ENCODE results near the gene MEST. TPM values are rescaled to one million over a fixed set of nuclear protein-coding genes. Genes with fewer than 3 reads are reported as not detected.

The MEST gene
- total and polyA plus RNA-seq, 10 of the 15 experiments (the other 5 are each of a cell fraction or from before 2014, with no cell fraction given), result 1.0 to 18.2 (median 8.2) TPM

DNA sequence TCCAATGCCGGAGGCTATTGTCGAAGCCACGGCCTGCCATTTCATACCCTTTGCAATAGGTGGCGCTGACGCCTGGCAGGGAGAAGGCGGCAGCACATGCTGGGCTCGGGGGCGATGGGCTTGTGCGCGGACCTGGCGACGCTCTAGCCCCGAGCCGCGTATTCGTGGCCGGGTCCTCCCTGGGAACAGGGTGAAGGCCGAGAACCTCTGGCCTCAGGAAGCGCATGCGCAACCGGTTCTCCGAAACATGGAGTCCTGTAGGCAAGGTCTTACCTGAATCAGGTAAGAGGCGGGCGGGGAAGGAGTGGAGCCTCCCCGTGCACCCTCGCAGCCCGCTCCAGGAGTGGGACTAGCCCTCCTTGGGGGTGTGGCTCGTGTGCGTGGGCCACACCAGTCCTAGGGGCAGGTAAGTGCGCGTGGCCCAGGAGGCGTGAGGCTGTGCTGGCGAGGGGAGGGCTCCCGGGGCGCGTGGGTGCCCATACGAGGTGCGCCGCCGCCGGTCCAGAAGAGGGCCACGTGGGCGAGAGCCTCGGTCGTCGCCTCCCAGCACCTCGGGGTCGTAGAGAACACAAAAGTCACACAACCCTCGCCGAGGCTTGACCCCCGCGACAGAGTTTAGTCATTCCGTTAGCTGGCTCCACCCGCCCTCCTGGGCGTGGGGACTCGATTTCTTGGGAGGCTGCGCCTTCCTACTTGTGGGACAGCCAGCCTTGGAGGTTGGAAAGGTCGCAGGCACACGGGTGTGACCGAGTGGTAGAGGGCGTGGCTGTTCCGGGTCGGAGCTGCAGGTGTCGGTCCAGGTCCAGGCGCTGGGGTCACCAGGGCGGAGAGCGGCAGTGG is 5.6 kb upstream of the MEST start:
- Histone ChIP-seq H3K9me3 (replicated peaks; ENCODE audit: control insufficient read depth, insufficient read depth, low read length) (no peaks in the 10 kb centered on the region), H3K27ac (ENCODE audit: control insufficient read depth, insufficient read depth) (no peak overlapping the region), H3K9ac (ENCODE audit: control insufficient read depth, insufficient read depth, low read length) (no peak overlapping the region; the same call in 1 of the 2 replicates), H3K4me3 (peak overlapping the region; percentile 48), H3K4me1 (ENCODE audit: control insufficient read depth, insufficient read depth, low read length) (peaks cover 11% of the 10 kb centered on the region), H3K79me2 (ENCODE audit: control insufficient read depth, insufficient read depth, low read length) (no peaks in the 10 kb centered on the region), H4K20me1 (ENCODE audit: control insufficient read depth, insufficient read depth) (no peaks in the 10 kb centered on the region), H3K27me3 (replicated peaks in 1 of 2; ENCODE audit: control insufficient read depth in 2 of 2, insufficient read depth in 2 of 2, low read length in 1 of 2) (no peaks in the 10 kb centered on the region; a peak in 1 of 4 replicates), H3K4me2 (ENCODE audit: control insufficient read depth, insufficient read depth) (peak overlapping the region; percentile 100), H2AFZ (ENCODE audit: control insufficient read depth, low read depth, low read length) (peak overlapping the region; percentile 94), H3K36me3 (ENCODE audit: control insufficient read depth in 2 of 2, insufficient read depth in 2 of 2, low read length in 1 of 2) (no peaks in the 10 kb centered on the region)
- ChIA-PET POLR2A (no interaction called here), CTCF (interaction anchor here (0.8 to 2.6 kb wide), 11 partner anchors 9 to 346 kb away, joined by 3 to 12 read pairs (median 3); no protein-coding TSS in a partner anchor), RAD21 (ENCODE audit: unreplicated experiment) (interaction anchor here (0.9 to 1.2 kb wide), 3 partner anchors 9 to 272 kb away, joined by 3 to 5 read pairs (median 4); no protein-coding TSS in a partner anchor), SMC1A (ENCODE audit: uncharacterized antibody, unreplicated experiment) (interaction anchor here (0.7 to 1.9 kb wide), 6 partner anchors 7 to 108 kb away, joined by 3 to 6 read pairs (median 4); no protein-coding TSS in a partner anchor)
- ATAC-seq (peak; percentile 88), DNase-seq (ENCODE audit: low read depth, low spot score) (no peak), FAIRE-seq (peak; percentile 78)
- no TSS peak for BruUV-seq (replicated peaks)
- 2% methylated on average over 64 of the region's 67 CpGs for WGBS (ENCODE audit: insufficient coverage, insufficient replicate concordance, low lambda C conversion rate, missing lambda C conversion rate)
- in situ Hi-C loops (cut with MboI) (no loop called here), intact Hi-C loops (cut with micrococcal nuclease; ENCODE audit: unreplicated experiment) (loop anchor here (5.0 kb wide), 2 partner anchors 119 to 271 kb away; no protein-coding TSS in a partner anchor)
- TF ChIP-seq CTCF (IDR thresholded peaks at IDR 0.05 in 2 of 3, conservative IDR thresholded peaks at IDR 0.05 in 1 of 3; ENCODE audit: control insufficient read depth in 2 of 3, extremely low read depth in 1 of 3, insufficient read depth in 1 of 3, low read depth in 3 of 3, low read length in 3 of 3), result peak; percentile 58 to 77 (median 70)
- TF ChIP-seq LARP7 (IDR thresholded peaks at IDR 0.05), result 0 out of 2 replicates have a peak, but pooled peaks have one; percentile 37
- TF ChIP-seq RAD21 (IDR thresholded peaks at IDR 0.05; ENCODE audit: insufficient read depth, low read depth, low read length), result peak; percentile 64
- TF ChIP-seq, protein P1, sequence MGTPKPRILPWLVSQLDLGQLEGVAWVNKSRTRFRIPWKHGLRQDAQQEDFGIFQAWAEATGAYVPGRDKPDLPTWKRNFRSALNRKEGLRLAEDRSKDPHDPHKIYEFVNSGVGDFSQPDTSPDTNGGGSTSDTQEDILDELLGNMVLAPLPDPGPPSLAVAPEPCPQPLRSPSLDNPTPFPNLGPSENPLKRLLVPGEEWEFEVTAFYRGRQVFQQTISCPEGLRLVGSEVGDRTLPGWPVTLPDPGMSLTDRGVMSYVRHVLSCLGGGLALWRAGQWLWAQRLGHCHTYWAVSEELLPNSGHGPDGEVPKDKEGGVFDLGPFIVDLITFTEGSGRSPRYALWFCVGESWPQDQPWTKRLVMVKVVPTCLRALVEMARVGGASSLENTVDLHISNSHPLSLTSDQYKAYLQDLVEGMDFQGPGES (IDR thresholded peaks at IDR 0.05), result no peak
- TF ChIP-seq BACH1 (IDR thresholded peaks at IDR 0.05; ENCODE audit: borderline replicate concordance), result no peak
- TF ChIP-seq PKNOX1 (IDR thresholded peaks at IDR 0.05), result no peak
- TF ChIP-seq MTA2 (IDR thresholded peaks at IDR 0.05; ENCODE audit: low read depth), result no peak
- TF ChIP-seq PRDM15 (CRISPR knock-in tag; IDR thresholded peaks at IDR 0.05), result no peak
- peak; percentile 53 for TF ChIP-seq NRF1 (conservative IDR thresholded peaks at IDR 0.05; ENCODE audit: low read depth, low read length)
- no peak for TF ChIP-seq NBN (IDR thresholded peaks at IDR 0.05)
- no peak for TF ChIP-seq IKZF1 (conservative IDR thresholded peaks at IDR 0.05)
- TF ChIP-seq KLF5 (IDR thresholded peaks at IDR 0.05; ENCODE audit: partially characterized antibody), result no peak
- TF ChIP-seq SMC3 (IDR thresholded peaks at IDR 0.05; ENCODE audit: borderline replicate concordance, low read length), result peak; percentile 31; the same call in 1 of the 2 replicates
- peak; percentile 43 for TF ChIP-seq EED (IDR thresholded peaks at IDR 0.05; ENCODE audit: low read depth)
- 0 out of 2 replicates have a peak, but pooled peaks have one; percentile 32 for TF ChIP-seq NR2F1 (conservative IDR thresholded peaks at IDR 0.05)

Data from GM12878 (cell line).